ENCODE results near the gene RRP9. TPM values are rescaled to one million over a fixed set of nuclear protein-coding genes. Genes with fewer than 3 reads are reported as not detected.
"Not testable (repeated sequence)": the region's sequence is repeated elsewhere in the genome, so short reads cannot be mapped to it uniquely, and the experiment has no call there.

RRP9 gene
- total RNA-seq, 1 donor from 2014 or later, result 14.6 TPM

DNA sequence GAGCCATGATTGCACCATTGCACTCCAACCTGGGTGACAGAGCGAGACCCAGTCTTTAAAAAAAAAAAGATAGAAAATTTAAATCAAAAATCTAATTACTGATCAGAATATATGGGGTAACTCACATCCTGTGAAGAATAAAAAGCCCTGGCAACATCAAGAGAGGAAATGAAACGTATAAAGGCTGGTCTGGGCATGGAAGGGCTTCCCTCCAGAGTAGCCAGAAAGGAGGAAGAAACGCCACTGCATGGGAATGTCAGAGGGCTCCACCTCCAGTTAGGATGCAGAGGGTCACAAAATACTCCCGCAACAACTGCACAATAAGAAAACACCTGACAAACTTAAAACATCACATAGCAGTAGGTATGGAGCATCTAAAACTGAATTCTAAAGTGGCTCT lies 33.7 kb downstream of the RRP9 start:
- peaks cover 0 to 2% (median 0%) of the 10 kb centered on the region in 3 donors for H3K27me3 ChIP-seq (ENCODE audit: control insufficient read depth in 3 of 3, insufficient read depth in 3 of 3, low read length in 3 of 3)

GRCh38 chr3:51904034-51904823 lies 37.5 kb downstream of the RRP9 start:
- H3K27ac ChIP-seq (ENCODE audit: low read depth, low read length), result no peak overlapping the region
- no peak overlapping the region for H3K4me3 ChIP-seq (ENCODE audit: low read length in 3 of 3)
- no peak overlapping the region for H3K9ac ChIP-seq (ENCODE audit: low read depth in 1 of 3, low read length in 3 of 3)
- H3K9me3 ChIP-seq (ENCODE audit: control insufficient read depth in 3 of 3, low read length in 3 of 3), result no peaks in the 10 kb centered on the region
- no peaks in the 10 kb centered on the region for H3K4me1 ChIP-seq (ENCODE audit: control insufficient read depth in 3 of 3, insufficient read depth in 3 of 3, low read length in 3 of 3)
- peaks cover 0 to 4% (median 0%) of the 10 kb centered on the region in 3 donors for H3K27me3 ChIP-seq (ENCODE audit: control insufficient read depth in 3 of 3, insufficient read depth in 3 of 3, low read length in 3 of 3)
- no peaks in the 10 kb centered on the region for H3K36me3 ChIP-seq (ENCODE audit: control insufficient read depth in 3 of 3, insufficient read depth in 3 of 3, low read length in 3 of 3)

More for the DNA sequence above, 33.7 kb downstream of the RRP9 start:
- Histone ChIP-seq H3K9me3 (ENCODE audit: control insufficient read depth in 3 of 3, low read length in 3 of 3) (no peaks in the 10 kb centered on the region), H3K4me1 (ENCODE audit: control insufficient read depth in 3 of 3, insufficient read depth in 3 of 3, low read length in 3 of 3) (no peaks in the 10 kb centered on the region), H3K36me3 (ENCODE audit: control insufficient read depth in 3 of 3, insufficient read depth in 3 of 3, low read length in 3 of 3) (no peaks in the 10 kb centered on the region), H3K4me3 (ENCODE audit: low read length in 3 of 3) (no peak overlapping the region), H3K27ac (ENCODE audit: low read depth, low read length) (no peak overlapping the region), H3K9ac (ENCODE audit: low read depth in 1 of 3, low read length in 3 of 3) (no peak overlapping the region)

DNA sequence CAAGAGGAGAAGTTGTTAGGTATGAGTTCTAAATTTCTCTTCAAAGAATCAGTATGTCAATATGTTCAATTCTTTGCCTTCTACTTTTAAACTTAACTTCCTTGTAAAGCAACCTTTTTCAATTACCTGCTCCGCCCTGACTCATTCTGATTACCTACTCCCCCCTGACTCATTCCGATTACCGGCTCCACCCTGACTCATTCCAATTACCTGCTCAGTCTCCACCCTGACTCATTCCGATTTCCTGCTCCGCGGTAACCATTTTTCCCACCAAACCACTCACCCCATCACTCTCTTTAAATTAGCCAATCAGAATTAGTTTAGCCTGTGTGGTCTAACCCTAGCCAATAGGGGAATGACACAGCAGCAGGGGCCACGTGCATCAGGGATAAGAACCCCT lies 39.3 kb downstream of the RRP9 start:
- H3K4me1 ChIP-seq (ENCODE audit: control insufficient read depth in 3 of 3, insufficient read depth in 3 of 3, low read length in 3 of 3); H3K27me3 ChIP-seq (ENCODE audit: control insufficient read depth in 3 of 3, insufficient read depth in 3 of 3, low read length in 3 of 3); H3K9ac ChIP-seq (ENCODE audit: low read depth in 1 of 3, low read length in 3 of 3); H3K9me3 ChIP-seq (ENCODE audit: control insufficient read depth in 3 of 3, low read length in 3 of 3); H3K27ac ChIP-seq (ENCODE audit: low read depth, low read length); H3K36me3 ChIP-seq (ENCODE audit: control insufficient read depth in 3 of 3, insufficient read depth in 3 of 3, low read length in 3 of 3); H3K4me3 ChIP-seq (ENCODE audit: low read length in 3 of 3): not testable (repeated sequence)

GRCh38 chr3:51900043-51900442 lies 41.7 kb downstream of the RRP9 start:
- H3K36me3 ChIP-seq (ENCODE audit: control insufficient read depth in 3 of 3, insufficient read depth in 3 of 3, low read length in 3 of 3); H3K4me3 ChIP-seq (ENCODE audit: low read length in 3 of 3); H3K9ac ChIP-seq (ENCODE audit: low read depth in 1 of 3, low read length in 3 of 3); H3K27me3 ChIP-seq (ENCODE audit: control insufficient read depth in 3 of 3, insufficient read depth in 3 of 3, low read length in 3 of 3); H3K27ac ChIP-seq (ENCODE audit: low read depth, low read length); H3K4me1 ChIP-seq (ENCODE audit: control insufficient read depth in 3 of 3, insufficient read depth in 3 of 3, low read length in 3 of 3); H3K9me3 ChIP-seq (ENCODE audit: control insufficient read depth in 3 of 3, low read length in 3 of 3): not testable (repeated sequence)

- H3K4me1 ChIP-seq (ENCODE audit: control insufficient read depth in 3 of 3, insufficient read depth in 3 of 3, low read length in 3 of 3), result no peaks in the 10 kb centered on the region
- H3K27ac ChIP-seq (ENCODE audit: low read depth, low read length), result no peak overlapping the region
- no peaks in the 10 kb centered on the region for H3K36me3 ChIP-seq (ENCODE audit: control insufficient read depth in 3 of 3, insufficient read depth in 3 of 3, low read length in 3 of 3)
- peaks cover 4 to 12% (median 12%) of the 10 kb centered on the region in 3 donors for H3K27me3 ChIP-seq (ENCODE audit: control insufficient read depth in 3 of 3, insufficient read depth in 3 of 3, low read length in 3 of 3)
- no peaks in the 10 kb centered on the region for H3K9me3 ChIP-seq (ENCODE audit: control insufficient read depth in 3 of 3, low read length in 3 of 3)
- no peak overlapping the region for H3K4me3 ChIP-seq (ENCODE audit: low read length in 3 of 3)
- no peak overlapping the region for H3K9ac ChIP-seq (ENCODE audit: low read depth in 1 of 3, low read length in 3 of 3)
Measured at GRCh38 chr3:51897391-51897790, 44.3 kb downstream of the RRP9 start.

GRCh38 chr3:51896607-51897305 lies 44.9 kb downstream of the RRP9 start:
- H3K9ac ChIP-seq (ENCODE audit: low read depth in 1 of 3, low read length in 3 of 3), result no peak overlapping the region
- no peak overlapping the region for H3K27ac ChIP-seq (ENCODE audit: low read depth, low read length)
- H3K27me3 ChIP-seq (ENCODE audit: control insufficient read depth in 3 of 3, insufficient read depth in 3 of 3, low read length in 3 of 3), result peaks cover 4 to 12% (median 12%) of the 10 kb centered on the region in 3 donors
- no peaks in the 10 kb centered on the region for H3K9me3 ChIP-seq (ENCODE audit: control insufficient read depth in 3 of 3, low read length in 3 of 3)
- H3K4me3 ChIP-seq (ENCODE audit: low read length in 3 of 3), result no peak overlapping the region
- no peaks in the 10 kb centered on the region for H3K4me1 ChIP-seq (ENCODE audit: control insufficient read depth in 3 of 3, insufficient read depth in 3 of 3, low read length in 3 of 3)
- no peaks in the 10 kb centered on the region for H3K36me3 ChIP-seq (ENCODE audit: control insufficient read depth in 3 of 3, insufficient read depth in 3 of 3, low read length in 3 of 3)

DNA sequence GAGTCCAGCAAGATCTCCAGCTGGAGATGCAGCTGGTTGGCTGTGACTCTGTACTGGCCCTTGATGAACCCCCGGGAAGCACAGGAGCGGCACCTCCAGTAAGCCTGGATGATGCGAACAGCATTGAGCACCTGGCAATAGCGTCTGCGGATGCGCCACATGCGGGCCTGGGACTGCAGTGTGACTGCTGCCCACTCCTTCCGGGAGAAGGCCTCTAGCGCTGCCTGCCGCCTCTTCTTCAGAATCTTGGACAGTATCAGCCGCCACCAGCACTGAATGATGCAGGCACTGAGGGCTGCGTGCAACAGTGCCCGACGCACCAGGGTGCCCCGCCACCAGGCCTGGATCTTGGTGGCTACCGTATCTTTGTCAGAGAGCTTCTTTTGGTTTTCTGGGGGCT lies 46.8 kb downstream of the RRP9 start:
- Histone ChIP-seq H3K9me3 (ENCODE audit: control insufficient read depth in 3 of 3, low read length in 3 of 3) (no peaks in the 10 kb centered on the region), H3K9ac (ENCODE audit: low read depth in 1 of 3, low read length in 3 of 3) (no peak overlapping the region), H3K4me1 (ENCODE audit: control insufficient read depth in 3 of 3, insufficient read depth in 3 of 3, low read length in 3 of 3) (no peaks in the 10 kb centered on the region), H3K36me3 (ENCODE audit: control insufficient read depth in 3 of 3, insufficient read depth in 3 of 3, low read length in 3 of 3) (no peaks in the 10 kb centered on the region), H3K4me3 (ENCODE audit: low read length in 3 of 3) (no peak overlapping the region), H3K27ac (ENCODE audit: low read depth, low read length) (no peak overlapping the region), H3K27me3 (ENCODE audit: control insufficient read depth in 3 of 3, insufficient read depth in 3 of 3, low read length in 3 of 3) (peaks cover 4 to 14% (median 12%) of the 10 kb centered on the region in 3 donors)

DNA sequence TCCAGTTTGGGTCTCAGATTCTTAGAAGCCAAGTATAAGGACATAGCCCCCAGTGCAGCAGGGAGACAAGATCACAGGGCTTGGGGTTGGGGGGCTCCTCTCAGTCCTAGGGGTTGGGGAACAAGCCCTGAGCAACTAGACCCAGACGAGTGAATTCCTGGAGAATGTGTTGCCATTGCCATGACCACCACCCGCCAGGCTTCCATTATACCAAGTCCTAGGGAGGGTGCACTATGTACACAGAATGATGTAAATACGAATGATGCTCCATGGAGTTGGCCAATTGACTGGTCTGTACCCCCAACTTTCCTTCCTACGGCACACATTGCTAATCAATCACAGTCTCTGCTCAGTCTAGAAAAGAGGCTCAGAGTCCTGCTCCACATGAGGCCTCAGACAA lies 47.3 kb downstream of the RRP9 start:
- no peak overlapping the region for H3K4me3 ChIP-seq (ENCODE audit: low read length in 3 of 3)
- no peaks in the 10 kb centered on the region for H3K9me3 ChIP-seq (ENCODE audit: control insufficient read depth in 3 of 3, low read length in 3 of 3)
- H3K9ac ChIP-seq (ENCODE audit: low read depth in 1 of 3, low read length in 3 of 3), result no peak overlapping the region
- H3K27ac ChIP-seq (ENCODE audit: low read depth, low read length), result no peak overlapping the region
- peaks cover 4 to 14% (median 12%) of the 10 kb centered on the region in 3 donors for H3K27me3 ChIP-seq (ENCODE audit: control insufficient read depth in 3 of 3, insufficient read depth in 3 of 3, low read length in 3 of 3)
- H3K36me3 ChIP-seq (ENCODE audit: control insufficient read depth in 3 of 3, insufficient read depth in 3 of 3, low read length in 3 of 3), result no peaks in the 10 kb centered on the region
- H3K4me1 ChIP-seq (ENCODE audit: control insufficient read depth in 3 of 3, insufficient read depth in 3 of 3, low read length in 3 of 3), result no peaks in the 10 kb centered on the region

DNA sequence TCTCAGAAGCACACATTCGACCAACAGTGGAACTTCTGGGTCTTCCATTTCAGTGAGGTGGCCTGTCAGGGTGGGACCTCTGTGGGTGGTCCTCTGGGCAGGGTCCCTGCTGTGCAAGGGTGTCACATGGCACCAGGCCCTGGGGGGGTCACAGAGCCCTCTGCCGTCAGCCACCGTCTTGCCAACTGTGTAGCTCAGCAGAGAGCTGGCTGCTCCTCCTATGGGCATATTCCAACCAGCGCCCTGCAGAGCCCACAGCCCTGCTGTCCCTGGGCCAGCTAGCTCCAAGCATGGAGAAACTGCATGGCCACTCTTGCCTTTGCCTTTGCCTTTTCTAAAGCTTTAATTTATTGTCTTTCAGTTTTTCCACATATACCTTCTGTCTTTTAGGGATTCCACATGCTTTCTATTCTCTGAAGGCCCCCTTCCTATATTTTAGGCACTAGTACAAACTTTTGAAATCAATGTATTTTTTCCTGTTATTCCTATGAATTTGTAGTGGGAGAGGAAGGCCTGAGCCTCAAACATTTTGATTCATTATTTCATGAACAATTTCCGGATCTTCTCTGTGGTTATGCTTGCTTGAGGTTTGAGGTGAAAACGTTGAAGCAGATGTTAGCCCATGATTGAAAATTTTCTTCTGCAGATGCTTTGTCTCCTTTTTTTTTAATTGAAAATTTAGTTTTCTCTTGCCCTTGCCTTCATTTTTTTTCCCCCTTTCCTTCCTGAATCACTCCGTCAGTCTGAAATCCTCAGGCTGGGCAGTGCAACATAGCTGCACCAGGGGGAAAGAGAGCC lies 50.3 kb downstream of the RRP9 start:
- Histone ChIP-seq H3K9ac (ENCODE audit: low read depth in 1 of 3, low read length in 3 of 3) (no peak overlapping the region), H3K36me3 (ENCODE audit: control insufficient read depth in 3 of 3, insufficient read depth in 3 of 3, low read length in 3 of 3) (no peaks in the 10 kb centered on the region), H3K9me3 (ENCODE audit: control insufficient read depth in 3 of 3, low read length in 3 of 3) (no peaks in the 10 kb centered on the region), H3K4me1 (ENCODE audit: control insufficient read depth in 3 of 3, insufficient read depth in 3 of 3, low read length in 3 of 3) (no peaks in the 10 kb centered on the region), H3K4me3 (ENCODE audit: low read length in 3 of 3) (no peak overlapping the region), H3K27me3 (ENCODE audit: control insufficient read depth in 3 of 3, insufficient read depth in 3 of 3, low read length in 3 of 3) (peaks cover 4 to 12% (median 7%) of the 10 kb centered on the region in 3 donors), H3K27ac (ENCODE audit: low read depth, low read length) (no peak overlapping the region)
